Measurements from ENCODE around the gene EMC7. TPM values are rescaled to one million over a fixed set of nuclear protein-coding genes. Genes with fewer than 3 reads are reported as not detected.

The EMC7 gene
- total and polyA plus RNA-seq, 9 of the 15 experiments (the other 6 are each of a cell fraction or from before 2014, with no cell fraction given) = 25.8 to 92.8 (median 49.7) TPM

DNA sequence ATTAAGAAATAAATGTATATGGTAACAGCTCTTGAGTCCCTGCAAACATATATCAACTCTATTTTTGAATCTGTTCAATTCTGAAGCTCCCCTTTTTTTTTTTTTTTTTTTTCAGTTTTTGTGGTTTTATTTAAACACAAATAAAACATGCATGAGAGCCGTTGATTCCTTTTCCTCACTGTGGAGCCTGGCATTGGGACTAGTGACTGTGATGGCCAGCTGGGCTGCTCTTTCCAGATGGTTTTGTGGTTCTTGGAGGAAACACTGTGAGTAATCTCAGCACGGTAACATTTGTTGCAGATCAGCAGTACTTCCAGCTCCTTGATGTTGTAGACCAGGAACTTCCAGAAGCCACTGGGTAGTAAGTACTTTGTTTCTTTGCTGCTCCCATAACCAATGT, 15.9 kb downstream of the EMC7 start:
- H3K27ac ChIP-seq (ENCODE audit: extremely low read depth, low read depth, low read length) = no peak overlapping the region
- POLR2A ChIA-PET = interaction anchor here (0.7 to 0.9 kb wide), 3 partner anchors 10 to 38 kb away, joined by 3 to 5 read pairs (median 3); partner anchors contain the start of genes EMC7 and PGBD4
- H3K27me3 ChIP-seq (ENCODE audit: control insufficient read depth in 2 of 2, insufficient read depth in 2 of 2, low read length in 2 of 2) = no peaks in the 10 kb centered on the region
- FAIRE-seq (no peak), ATAC-seq (no peak), DNase-seq (ENCODE audit: extremely low read depth in 1 of 4, low spot score in 3 of 4) (no peak)
- intact Hi-C loops (cut with micrococcal nuclease) = no loop called here
- no peak overlapping the region for H3K4me2 ChIP-seq (ENCODE audit: insufficient read depth, low read length)
- TF ChIP-seq NR2F6 (CRISPR knock-in tag; IDR thresholded peaks at IDR 0.05) (no peak), DACH1 (IDR thresholded peaks at IDR 0.05; ENCODE audit: partially characterized antibody) (no peak), CBFA2T2 (conservative IDR thresholded peaks at IDR 0.05) (no peak), RUNX1 (IDR thresholded peaks at IDR 0.05; ENCODE audit: low read depth) (no peak), RCOR1 (IDR thresholded peaks at IDR 0.05; ENCODE audit: borderline replicate concordance in 1 of 2, low read depth in 2 of 2, low read length in 2 of 2) (no peak), HDAC6 (IDR thresholded peaks at IDR 0.05; ENCODE audit: low read depth, low read length) (no peak)
- TF ChIP-seq, protein P1, sequence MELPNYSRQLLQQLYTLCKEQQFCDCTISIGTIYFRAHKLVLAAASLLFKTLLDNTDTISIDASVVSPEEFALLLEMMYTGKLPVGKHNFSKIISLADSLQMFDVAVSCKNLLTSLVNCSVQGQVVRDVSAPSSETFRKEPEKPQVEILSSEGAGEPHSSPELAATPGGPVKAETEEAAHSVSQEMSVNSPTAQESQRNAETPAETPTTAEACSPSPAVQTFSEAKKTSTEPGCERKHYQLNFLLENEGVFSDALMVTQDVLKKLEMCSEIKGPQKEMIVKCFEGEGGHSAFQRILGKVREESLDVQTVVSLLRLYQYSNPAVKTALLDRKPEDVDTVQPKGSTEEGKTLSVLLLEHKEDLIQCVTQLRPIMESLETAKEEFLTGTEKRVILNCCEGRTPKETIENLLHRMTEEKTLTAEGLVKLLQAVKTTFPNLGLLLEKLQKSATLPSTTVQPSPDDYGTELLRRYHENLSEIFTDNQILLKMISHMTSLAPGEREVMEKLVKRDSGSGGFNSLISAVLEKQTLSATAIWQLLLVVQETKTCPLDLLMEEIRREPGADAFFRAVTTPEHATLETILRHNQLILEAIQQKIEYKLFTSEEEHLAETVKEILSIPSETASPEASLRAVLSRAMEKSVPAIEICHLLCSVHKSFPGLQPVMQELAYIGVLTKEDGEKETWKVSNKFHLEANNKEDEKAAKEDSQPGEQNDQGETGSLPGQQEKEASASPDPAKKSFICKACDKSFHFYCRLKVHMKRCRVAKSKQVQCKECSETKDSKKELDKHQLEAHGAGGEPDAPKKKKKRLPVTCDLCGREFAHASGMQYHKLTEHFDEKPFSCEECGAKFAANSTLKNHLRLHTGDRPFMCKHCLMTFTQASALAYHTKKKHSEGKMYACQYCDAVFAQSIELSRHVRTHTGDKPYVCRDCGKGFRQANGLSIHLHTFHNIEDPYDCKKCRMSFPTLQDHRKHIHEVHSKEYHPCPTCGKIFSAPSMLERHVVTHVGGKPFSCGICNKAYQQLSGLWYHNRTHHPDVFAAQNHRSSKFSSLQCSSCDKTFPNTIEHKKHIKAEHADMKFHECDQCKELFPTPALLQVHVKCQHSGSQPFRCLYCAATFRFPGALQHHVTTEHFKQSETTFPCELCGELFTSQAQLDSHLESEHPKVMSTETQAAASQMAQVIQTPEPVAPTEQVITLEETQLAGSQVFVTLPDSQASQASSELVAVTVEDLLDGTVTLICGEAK (IDR thresholded peaks at IDR 0.05) = peak; percentile 66
- TF ChIP-seq, protein P1 (CRISPR knock-in tag; IDR thresholded peaks at IDR 0.05) = no peak
- H3K79me2 ChIP-seq (ENCODE audit: control insufficient read depth, insufficient read depth, low read length) = no peaks in the 10 kb centered on the region
- H3K4me3 ChIP-seq = no peak overlapping the region
- no TSS peak for BruUV-seq (replicated peaks)
- peaks cover 52% of the 10 kb centered on the region for H3K36me3 ChIP-seq (ENCODE audit: control insufficient read depth, insufficient read depth, low read length)
- H3K9me3 ChIP-seq (replicated peaks; ENCODE audit: control insufficient read depth, insufficient read depth, low read depth, low read length) = no peaks in the 10 kb centered on the region
- no peak overlapping the region for H2AFZ ChIP-seq (ENCODE audit: low read depth, low read length)
- CTCF ChIA-PET (ENCODE audit: low intra/inter-chr PET ratio) = no interaction called here
- WGBS (ENCODE audit: insufficient coverage, low coverage, missing lambda C conversion rate) = 83% methylated on average over 2 of the region's 2 CpGs
- in situ Hi-C loops (cut with MboI) = no loop called here
- no peaks in the 10 kb centered on the region for H4K20me1 ChIP-seq (replicated peaks; ENCODE audit: control insufficient read depth, insufficient read depth, low read length)
- no peaks in the 10 kb centered on the region for H3K4me1 ChIP-seq (replicated peaks in 1 of 2; ENCODE audit: control insufficient read depth in 2 of 2, insufficient read depth in 2 of 2, low read length in 2 of 2)
- H3K9me1 ChIP-seq (ENCODE audit: control insufficient read depth, insufficient read depth, low read length) = no peaks in the 10 kb centered on the region
- no peak overlapping the region for H3K9ac ChIP-seq (ENCODE audit: insufficient read depth in 1 of 2, low read depth in 2 of 2, low read length in 2 of 2)

All from K562 (cell line).